H1 (cell line): Measurements from ENCODE around the gene ABCA13. TPM values are rescaled to one million over a fixed set of nuclear protein-coding genes. Genes with fewer than 3 reads are reported as not detected.

Experiments used
- CTCF ChIA-PET: fragments of 300-600 bp; sonication (Branson Sonifier 250); formaldehyde crosslinking; loops from one replicate; lab custom pipeline; 2021; ENCODE audit not compliant: partially characterized antibody; lab: Charles Lee
- POLR2A ChIA-PET: fragments of 300-600 bp; sonication (Branson Sonifier 250); formaldehyde crosslinking; loops from one replicate; lab custom pipeline; 2021; ENCODE audit warnings: inconsistent platforms; ENCODE audit not compliant: partially characterized antibody; lab: Charles Lee
- DNase-seq, 2 experiments: peaks; one replicate each; pipeline versions ENCODE4 v3.0.0 to v3.0.0-alpha.2; 2010 to 2022; ENCODE audit warnings: low spot score in 2 of 2, low read depth in 1 of 2, mixed read lengths in 1 of 2
- FAIRE-seq: peaks from 2 replicates; lab custom pipeline; 2011; peaks lifted over from hg19 to GRCh38; lab: Jason Lieb, UNC
- H2AFZ ChIP-seq: 2 replicates; pipeline ENCODE4 v1.8.1; 2012; ENCODE audit warnings: low read length, inconsistent platforms
- H2AK5ac ChIP-seq: 2 replicates; pipeline ENCODE4 v1.6.1; 2013; ENCODE audit warnings: low read depth, low read length
- H2BK120ac ChIP-seq: replicated peaks from 2 replicates; pipeline ENCODE3; 2013; ENCODE audit warnings: low read depth, low read length, inconsistent platforms
- H2BK12ac ChIP-seq: 2 replicates; pipeline ENCODE4 v1.6.1; 2013; ENCODE audit warnings: low read depth, low read length
- H2BK15ac ChIP-seq: 2 replicates; pipeline ENCODE4 v1.6.1; 2013; ENCODE audit warnings: low read length
- H2BK20ac ChIP-seq: 2 replicates; pipeline ENCODE4 v1.6.1; 2013; ENCODE audit warnings: low read length
- H2BK5ac ChIP-seq: 2 replicates; pipeline ENCODE4 v1.6.1; 2013; ENCODE audit warnings: low read depth, low read length
- H3K14ac ChIP-seq: 2 replicates; pipeline ENCODE4 v1.6.1; 2013; ENCODE audit warnings: inconsistent platforms; ENCODE audit not compliant: insufficient read length
- H3K18ac ChIP-seq: 2 replicates; pipeline ENCODE4 v1.6.1; 2013; ENCODE audit warnings: low read length; ENCODE audit errors: extremely low read depth
- H3K23ac ChIP-seq: 2 replicates; pipeline ENCODE4 v1.6.1; 2013; ENCODE audit warnings: inconsistent platforms; ENCODE audit not compliant: insufficient read length
- H3K23me2 ChIP-seq: 2 replicates; pipeline ENCODE4 v1.6.1; 2013; ENCODE audit warnings: low read depth, low read length
- H3K27ac ChIP-seq: 2 replicates; pipeline ENCODE4 v1.6.1; 2011; ENCODE audit warnings: low read depth, low read length, inconsistent platforms
- H3K27me3 ChIP-seq, 4 experiments: replicated peaks in 1 of 4; 1 replicate in 1 of 4; 2 replicates in 3 of 4; pipeline versions ENCODE4 v1.6.1 to v1.8.1; 2011 to 2013; ENCODE audit warnings: low read length in 3 of 4, mild to moderate bottlenecking in 3 of 4, inconsistent platforms in 2 of 4, mixed read lengths in 2 of 4, moderate library complexity in 1 of 4; ENCODE audit not compliant: control insufficient read depth in 3 of 4, insufficient read depth in 3 of 4; ENCODE audit errors: extremely low read depth in 1 of 4
- H3K36me3 ChIP-seq, 4 experiments: 2 replicates each; pipeline versions ENCODE4 v1.6.1 to v1.8.1; 2011 to 2013; ENCODE audit warnings: mild to moderate bottlenecking in 4 of 4, low read length in 3 of 4, moderate library complexity in 2 of 4, control low read depth in 1 of 4, inconsistent platforms in 1 of 4; ENCODE audit not compliant: insufficient read depth in 4 of 4, control insufficient read depth in 2 of 4
- H3K4ac ChIP-seq: replicated peaks from 2 replicates; pipeline ENCODE3; 2013; ENCODE audit warnings: low read length, low read depth, mixed read lengths, inconsistent platforms; ENCODE audit not compliant: insufficient read length
- H3K4me1 ChIP-seq, 4 experiments: replicated peaks in 1 of 4; 1 replicate in 1 of 4; 2 replicates in 3 of 4; pipeline versions ENCODE4 v1.6.1 to v1.8.1; 2011 to 2013; ENCODE audit warnings: low read length in 3 of 4, inconsistent platforms in 2 of 4, mixed read lengths in 1 of 4; ENCODE audit not compliant: insufficient read depth in 4 of 4, control insufficient read depth in 3 of 4
- H3K4me2 ChIP-seq, 2 experiments: 2 replicates each; pipeline versions ENCODE4 v1.6.1 to v1.8.1; 2011 to 2013; ENCODE audit warnings: low read depth in 2 of 2, low read length in 2 of 2, control low read depth in 1 of 2, inconsistent platforms in 1 of 2, mild to moderate bottlenecking in 1 of 2; ENCODE audit not compliant: insufficient read depth in 1 of 2
- H3K4me3 ChIP-seq, 4 experiments: fragments of 200-600, 300-600 bp in 1 of 4; sonication (generic), shearing (Covaris generic), sonication (Bioruptor Twin) in 1 of 4; 2 replicates each; pipeline versions ENCODE4 v1.5.1 to v1.8.1; 2011 to 2016; ENCODE audit warnings: low read length in 4 of 4, low read depth in 3 of 4, control low read depth in 2 of 4, inconsistent platforms in 2 of 4, mild to moderate bottlenecking in 2 of 4, mixed read lengths in 1 of 4, moderate library complexity in 1 of 4; ENCODE audit not compliant: insufficient read depth in 2 of 4; ENCODE audit errors: extremely low read depth in 1 of 4
- H3K56ac ChIP-seq: replicated peaks from 2 replicates; pipeline ENCODE3; 2013; ENCODE audit warnings: low read depth, mild to moderate bottlenecking, mixed read lengths, low read length, inconsistent platforms; ENCODE audit not compliant: insufficient read length
- H3K79me1 ChIP-seq: 2 replicates; pipeline ENCODE4 v1.6.1; 2013; ENCODE audit warnings: low read depth, low read length, control low read depth
- H3K79me2 ChIP-seq, 2 experiments: 2 replicates each; pipeline versions ENCODE4 v1.6.1 to v1.8.1; 2012 to 2013; ENCODE audit warnings: low read length in 2 of 2, mild to moderate bottlenecking in 2 of 2, inconsistent platforms in 1 of 2; ENCODE audit not compliant: insufficient read depth in 2 of 2, control insufficient read depth in 1 of 2
- H3K9ac ChIP-seq, 4 experiments: replicated peaks in 1 of 4; 1 replicate in 1 of 4; 2 replicates in 3 of 4; pipeline versions ENCODE4 v1.6.1 to v1.8.1; 2011 to 2013; ENCODE audit warnings: low read depth in 3 of 4, low read length in 3 of 4, control low read depth in 2 of 4, mild to moderate bottlenecking in 2 of 4, moderate library complexity in 2 of 4, inconsistent platforms in 1 of 4; ENCODE audit errors: extremely low read depth in 1 of 4
- H3K9me3 ChIP-seq, 2 experiments: 2 replicates each; pipeline versions ENCODE4 v1.6.1 to v1.8.1; 2012 to 2013; ENCODE audit warnings: mild to moderate bottlenecking in 2 of 2, moderate library complexity in 2 of 2, control low read depth in 1 of 2, inconsistent platforms in 1 of 2, low read depth in 1 of 2, low read length in 1 of 2, mixed read lengths in 1 of 2; ENCODE audit not compliant: insufficient read depth in 2 of 2
- H4K20me1 ChIP-seq, 2 experiments: replicated peaks in 1 of 2; 2 replicates each; pipeline versions ENCODE3 to v1.8.1; 2011 to 2013; ENCODE audit warnings: inconsistent platforms in 2 of 2, low read length in 2 of 2, mild to moderate bottlenecking in 1 of 2; ENCODE audit not compliant: insufficient read depth in 2 of 2, control insufficient read depth in 1 of 2
- H4K5ac ChIP-seq: 2 replicates; pipeline ENCODE4 v1.6.1; 2013; ENCODE audit warnings: low read length, low read depth, mixed read lengths, inconsistent platforms; ENCODE audit not compliant: insufficient read length
- H4K8ac ChIP-seq: 2 replicates; pipeline ENCODE4 v1.8.0; 2013; ENCODE audit warnings: mild to moderate bottlenecking, moderate library complexity, low read length, inconsistent platforms; ENCODE audit not compliant: insufficient read depth; ENCODE audit errors: extremely low read depth
- H4K91ac ChIP-seq: replicated peaks from 2 replicates; pipeline ENCODE3; 2013; ENCODE audit warnings: low read length, mixed read lengths, inconsistent platforms; ENCODE audit not compliant: insufficient read length
- NRF1 ChIP-seq: IDR thresholded peaks from 2 replicates; pipeline ENCODE4 v1.6.1; 2011; ENCODE audit warnings: mild to moderate bottlenecking, low read depth, low read length, improper control_type of control experiment
- POLR2AphosphoS5 ChIP-seq: IDR thresholded peaks from 2 replicates; pipeline ENCODE4 v1.6.1; 2011; ENCODE audit warnings: low read depth, low read length
- WGBS, 2 experiments: shearing (Covaris generic) in 1 of 2; methylation state at CpG; one replicate each; pipeline versions ENCODE4 v1.1.6 to v1.1.7; 2013 to 2015; ENCODE audit warnings: low lambda C conversion rate in 2 of 2, mixed read lengths in 2 of 2, inconsistent platforms in 1 of 2, low coverage in 1 of 2, missing lambda C conversion rate in 1 of 2; ENCODE audit not compliant: insufficient replicate concordance in 2 of 2, insufficient coverage in 1 of 2, insufficient read length in 1 of 2; ENCODE audit errors: extremely low coverage in 1 of 2, missing lambda C conversion rate in 1 of 2; 5-methylcytosine and 5-hydroxymethylcytosine counted together
- polyA plus RNA-seq, 7 experiments: library from polyadenylated mRNA; depleted of rRNA in 3 of 7; stranded (reverse) in 5 of 7; unstranded in 2 of 7; fragments of >200 nt in 5 of 7; fragments of 200-250 nt in 2 of 7; gene quantifications; 1 replicate in 5 of 7; 2 replicates in 1 of 7; 4 replicates in 1 of 7; pipeline versions ENCODE4 v1.2.1 to v1.2.3, GENCODE V29; 2011 to 2013; ENCODE audit warnings: missing spikeins in 2 of 7, mixed read lengths in 2 of 7
- total RNA-seq: library from RNA; stranded (reverse); fragmentation: NEBNext Ultra II Directional; extraction: Animal tissue kit (Norgen Biotek cat#: 25700); gene quantifications from 2 replicates; pipeline ENCODE4 v1.2.1, GENCODE V29; 2021
- TF ChIP-seq, protein P1 (sequence below): IDR thresholded peaks from 2 replicates; pipeline ENCODE4 v1.6.1; 2012; ENCODE audit warnings: low read length, inconsistent platforms

Gene ABCA13
- total and polyA plus RNA-seq, 2 of the 8 experiments (the other 6 are each of a cell fraction or from before 2014, with no cell fraction given) = 0.07 to 0.09 TPM

DNA sequence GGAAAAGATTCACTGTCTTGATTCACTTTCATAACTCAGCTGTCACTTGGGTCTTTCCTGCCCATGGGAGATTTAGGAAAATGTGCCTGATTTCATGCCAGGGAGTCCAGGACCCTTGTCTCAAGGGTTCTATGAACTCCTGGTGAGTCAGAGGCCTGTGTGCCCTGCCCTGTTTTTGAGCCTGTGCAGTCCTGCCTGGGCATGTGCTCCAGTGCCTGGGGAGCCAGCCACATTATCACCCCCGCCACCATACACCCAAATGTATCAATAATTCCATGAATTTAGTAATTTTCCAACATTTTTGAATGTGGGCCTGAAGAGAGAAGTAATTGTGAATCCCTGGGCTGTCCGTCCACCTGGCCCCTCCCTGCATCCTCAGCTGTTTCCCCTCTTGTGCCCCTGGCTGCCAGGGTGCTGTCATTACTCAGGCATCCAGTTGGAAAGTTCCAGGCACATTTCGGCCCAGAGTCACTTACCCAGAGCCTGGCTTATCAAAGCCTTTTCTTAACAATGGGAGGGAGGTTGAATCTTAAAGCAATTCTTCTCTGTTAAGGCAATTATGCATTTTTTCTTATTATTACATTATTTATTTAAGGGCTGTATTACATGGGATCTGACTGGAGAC is 465.2 kb downstream of the ABCA13 start:
- H3K4ac ChIP-seq = no peak overlapping the region
- no peak overlapping the region for H3K4me2 ChIP-seq

More for the DNA sequence above, 465.2 kb downstream of the ABCA13 start:
- no peak overlapping the region for H3K14ac ChIP-seq
- no peak overlapping the region for H3K27ac ChIP-seq
- H2AK5ac ChIP-seq = no peak overlapping the region
- no peaks in the 10 kb centered on the region for H3K79me1 ChIP-seq
- no peak overlapping the region for H3K23ac ChIP-seq
- no peaks in the 10 kb centered on the region for H4K20me1 ChIP-seq
- H2BK120ac ChIP-seq = no peak overlapping the region
- no peak for DNase-seq
- H2BK12ac ChIP-seq = no peak overlapping the region
- H3K4me1 ChIP-seq = peaks cover 0 to 3% (median 0%) of the 10 kb centered on the region in 4 experiments; a peak in 1 of 7 replicates
- no peak overlapping the region for H3K9ac ChIP-seq
- no peak overlapping the region for H2BK5ac ChIP-seq
- no peaks in the 10 kb centered on the region for H3K36me3 ChIP-seq
- H3K9me3 ChIP-seq = no peaks in the 10 kb centered on the region
- H3K56ac ChIP-seq = no peak overlapping the region
- no peak overlapping the region for H3K18ac ChIP-seq
- no peak overlapping the region for H4K8ac ChIP-seq
- no peak for FAIRE-seq
- no peak overlapping the region; the same call in 1 of the 2 replicates for H2AFZ ChIP-seq
- no peaks in the 10 kb centered on the region; the same call in 1 of the 2 replicates for H3K23me2 ChIP-seq
- ChIA-PET CTCF (no interaction called here), POLR2A (no interaction called here)
- no peak overlapping the region for H2BK20ac ChIP-seq
- no peaks in the 10 kb centered on the region for H3K27me3 ChIP-seq
- TF ChIP-seq POLR2AphosphoS5 (no peak), NRF1 (no peak)
- TF ChIP-seq, protein P1, sequence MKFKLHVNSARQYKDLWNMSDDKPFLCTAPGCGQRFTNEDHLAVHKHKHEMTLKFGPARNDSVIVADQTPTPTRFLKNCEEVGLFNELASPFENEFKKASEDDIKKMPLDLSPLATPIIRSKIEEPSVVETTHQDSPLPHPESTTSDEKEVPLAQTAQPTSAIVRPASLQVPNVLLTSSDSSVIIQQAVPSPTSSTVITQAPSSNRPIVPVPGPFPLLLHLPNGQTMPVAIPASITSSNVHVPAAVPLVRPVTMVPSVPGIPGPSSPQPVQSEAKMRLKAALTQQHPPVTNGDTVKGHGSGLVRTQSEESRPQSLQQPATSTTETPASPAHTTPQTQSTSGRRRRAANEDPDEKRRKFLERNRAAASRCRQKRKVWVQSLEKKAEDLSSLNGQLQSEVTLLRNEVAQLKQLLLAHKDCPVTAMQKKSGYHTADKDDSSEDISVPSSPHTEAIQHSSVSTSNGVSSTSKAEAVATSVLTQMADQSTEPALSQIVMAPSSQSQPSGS = no peak
- no peak overlapping the region for H3K4me3 ChIP-seq
- 84% methylated on average over 3 of the region's 3 CpGs; no CpG with 5 or more reads in 1 of the 2 experiments for WGBS, 2 experiments
- H3K79me2 ChIP-seq = no peaks in the 10 kb centered on the region
- H4K91ac ChIP-seq = no peak overlapping the region
- no peak overlapping the region for H2BK15ac ChIP-seq
- H4K5ac ChIP-seq = no peak overlapping the region
